Activated gamma-delta T cell treated with anti-CD3 and anti-CD28 coated beads, Interleukin-2, amount 50 U/mL, for 16 hours (primary cell): ENCODE data around the gene ZCCHC14.
"Not testable (repeated sequence)": the region's sequence is repeated elsewhere in the genome, so short reads cannot be mapped to it uniquely, and the experiment has no call there.

Experiments
- DNase-seq: peaks from one replicate; pipeline ENCODE4 v3.0.0-alpha.2; 2020; ENCODE audit warnings: low read depth

Gene ZCCHC14

GRCh38 chr16:87524407-87524806, 31.6 kb upstream of the ZCCHC14 start:
- no peak for DNase-seq

- not testable (repeated sequence) for DNase-seq
These were observed 30.8 kb upstream of the ZCCHC14 start for GRCh38 chr16:87523605-87524004.

- DNase-seq: not testable (repeated sequence)
These were observed 28.9 kb upstream of the ZCCHC14 start for GRCh38 chr16:87521764-87522163.

GRCh38 chr16:87519170-87519569, 26.3 kb upstream of the ZCCHC14 start:
- not testable (repeated sequence) for DNase-seq

- DNase-seq: not testable (repeated sequence)
These were observed 25.7 kb upstream of the ZCCHC14 start for GRCh38 chr16:87518430-87519051.

GRCh38 chr16:87517610-87518429, 25.0 kb upstream of the ZCCHC14 start:
- DNase-seq: not testable (repeated sequence)

GRCh38 chr16:87516361-87516760, 23.5 kb upstream of the ZCCHC14 start:
- DNase-seq: no peak

- no peak for DNase-seq
These were observed 22.9 kb upstream of the ZCCHC14 start for GRCh38 chr16:87515475-87516330.

- not testable (repeated sequence) for DNase-seq
These were observed 17.0 kb upstream of the ZCCHC14 start for GRCh38 chr16:87509778-87510177.

- DNase-seq: no peak
These were observed 14.7 kb upstream of the ZCCHC14 start for GRCh38 chr16:87507351-87508069.

- DNase-seq: no peak
These were observed 13.9 kb upstream of the ZCCHC14 start for GRCh38 chr16:87506423-87507350.

GRCh38 chr16:87505834-87506233, 13.0 kb upstream of the ZCCHC14 start:
- DNase-seq: no peak

GRCh38 chr16:87503232-87503937, 10.6 kb upstream of the ZCCHC14 start:
- DNase-seq: not testable (repeated sequence)

- no peak for DNase-seq
These were observed 9.6 kb upstream of the ZCCHC14 start for GRCh38 chr16:87502308-87502969.

GRCh38 chr16:87501117-87501516, 8.3 kb upstream of the ZCCHC14 start:
- DNase-seq: no peak

- DNase-seq: no peak
These were observed 6.3 kb upstream of the ZCCHC14 start for GRCh38 chr16:87499189-87499486.

GRCh38 chr16:87498324-87499188, 5.7 kb upstream of the ZCCHC14 start:
- DNase-seq: no peak

GRCh38 chr16:87497767-87498290, 5.0 kb upstream of the ZCCHC14 start:
- DNase-seq: not testable (repeated sequence)
